GM18502 (cell line): ENCODE data around the gene MET.
A peak's percentile ranks its signal among the peaks of the same experiment; 100 is the strongest.

Experiments used
- ATAC-seq: cut with Tn5 transposase; IDR thresholded peaks from one replicate; pipeline ENCODE4 v1.9.1; 2021; ENCODE audit warnings: mild to moderate bottlenecking; ENCODE audit not compliant: unreplicated experiment, poor library complexity

MET gene

GRCh38 chr7:116834815-116835504 lies 163.0 kb downstream of the MET start:
- no peak for ATAC-seq

- no peak for ATAC-seq
Observed at GRCh38 chr7:116836048-116836447, 164.1 kb downstream of the MET start.

- no peak for ATAC-seq
Observed at GRCh38 chr7:116836911-116837310, 164.9 kb downstream of the MET start.

- no peak for ATAC-seq
Observed at GRCh38 chr7:116837586-116837985, 165.6 kb downstream of the MET start.

- ATAC-seq: no peak
Observed at GRCh38 chr7:116840256-116840655, 168.3 kb downstream of the MET start.

- no peak for ATAC-seq
Observed at GRCh38 chr7:116842371-116842770, 170.4 kb downstream of the MET start.

- peak; percentile 66 for ATAC-seq
Observed at GRCh38 chr7:116843378-116843777, 171.4 kb downstream of the MET start.
